Measurements from ENCODE around the gene PLEK. TPM values are rescaled to one million over a fixed set of nuclear protein-coding genes. Genes with fewer than 3 reads are reported as not detected.

The PLEK gene
- total RNA-seq, 1 donor from 2014 or later = not detected

GRCh38 chr2:68404164-68404563 is 39.1 kb downstream of the PLEK start:
- Mint-ChIP-seq H3K36me3 (no peaks in the 10 kb centered on the region), H3K27me3 (ENCODE audit: low read depth) (peaks cover 80% of the 10 kb centered on the region), H3K9me3 (peaks cover 35% of the 10 kb centered on the region)

GRCh38 chr2:68404893-68405799 is 40.1 kb downstream of the PLEK start:
- Mint-ChIP-seq H3K27me3 (ENCODE audit: low read depth) (peaks cover 79% of the 10 kb centered on the region), H3K4me3 (no peak overlapping the region), H3K27ac (no peak overlapping the region)

More at GRCh38 chr2:68404164-68404563, 39.1 kb downstream of the PLEK start:
- Mint-ChIP-seq H3K4me1 (no peaks in the 10 kb centered on the region), H3K4me3 (no peak overlapping the region), H3K27ac (no peak overlapping the region)
- no peak for DNase-seq (ENCODE audit: low spot score in 2 of 2, unreplicated experiment in 2 of 2)
- no peak for TF ChIP-seq CTCF (IDR thresholded peaks at IDR 0.05; ENCODE audit: unreplicated experiment)

GRCh38 chr2:68411397-68412126 is 46.5 kb downstream of the PLEK start:
- Mint-ChIP-seq H3K4me1 (no peaks in the 10 kb centered on the region), H3K36me3 (no peaks in the 10 kb centered on the region), H3K9me3 (peaks cover 20% of the 10 kb centered on the region), H3K27me3 (ENCODE audit: low read depth) (peaks cover 35% of the 10 kb centered on the region), H3K27ac (no peak overlapping the region), H3K4me3 (no peak overlapping the region)
- no peak for TF ChIP-seq CTCF (IDR thresholded peaks at IDR 0.05; ENCODE audit: unreplicated experiment)
- no peak for DNase-seq (ENCODE audit: low spot score in 2 of 2, unreplicated experiment in 2 of 2)

More at GRCh38 chr2:68404893-68405799, 40.1 kb downstream of the PLEK start:
- no peak for TF ChIP-seq CTCF (IDR thresholded peaks at IDR 0.05; ENCODE audit: unreplicated experiment)
- peaks cover 30% of the 10 kb centered on the region for H3K9me3 Mint-ChIP-seq
- no peaks in the 10 kb centered on the region for H3K4me1 Mint-ChIP-seq
- DNase-seq (ENCODE audit: low spot score in 2 of 2, unreplicated experiment in 2 of 2) = no peak
- no peaks in the 10 kb centered on the region for H3K36me3 Mint-ChIP-seq

GRCh38 chr2:68412127-68412819 is 47.2 kb downstream of the PLEK start:
- no peak for DNase-seq (ENCODE audit: low spot score in 2 of 2, unreplicated experiment in 2 of 2)

More at GRCh38 chr2:68412127-68412819, 47.2 kb downstream of the PLEK start:
- peaks cover 28% of the 10 kb centered on the region for H3K27me3 Mint-ChIP-seq (ENCODE audit: low read depth)
- H3K4me3 Mint-ChIP-seq = no peak overlapping the region
- H3K36me3 Mint-ChIP-seq = no peaks in the 10 kb centered on the region
- H3K9me3 Mint-ChIP-seq = peaks cover 14% of the 10 kb centered on the region
- no peak overlapping the region for H3K27ac Mint-ChIP-seq
- no peak for TF ChIP-seq CTCF (IDR thresholded peaks at IDR 0.05; ENCODE audit: unreplicated experiment)
- H3K4me1 Mint-ChIP-seq = no peaks in the 10 kb centered on the region
